HG03196 (cell line): ENCODE data around the gene KCNN3.

Source experiments
- ATAC-seq: cut with Tn5 transposase; IDR thresholded peaks from one replicate; pipeline ENCODE4 v1.9.1; 2021; ENCODE audit not compliant: unreplicated experiment

The KCNN3 gene

GRCh38 chr1:154752273-154753030 is 117.6 kb downstream of the KCNN3 start:
- no peak for ATAC-seq

- ATAC-seq: no peak
These were observed 118.4 kb downstream of the KCNN3 start for GRCh38 chr1:154751690-154752089.

GRCh38 chr1:154750681-154751665 is 119.1 kb downstream of the KCNN3 start:
- ATAC-seq: no peak

- no peak for ATAC-seq
These were observed 120.9 kb downstream of the KCNN3 start for GRCh38 chr1:154749078-154749760.

GRCh38 chr1:154748405-154748775 is 121.7 kb downstream of the KCNN3 start:
- no peak for ATAC-seq

- peak; percentile 56 for ATAC-seq
These were observed 122.2 kb downstream of the KCNN3 start for GRCh38 chr1:154747740-154748404.

GRCh38 chr1:154747380-154747739 is 122.7 kb downstream of the KCNN3 start:
- no peak for ATAC-seq

- ATAC-seq: no peak
These were observed 123.3 kb downstream of the KCNN3 start for GRCh38 chr1:154746622-154747299.

GRCh38 chr1:154745750-154746425 is 124.2 kb downstream of the KCNN3 start:
- ATAC-seq: no peak

GRCh38 chr1:154745286-154745731 is 124.8 kb downstream of the KCNN3 start:
- ATAC-seq: no peak

GRCh38 chr1:154744352-154745035 is 125.6 kb downstream of the KCNN3 start:
- ATAC-seq: no peak

- ATAC-seq: no peak
These were observed 126.5 kb downstream of the KCNN3 start for GRCh38 chr1:154743526-154744036.

- no peak for ATAC-seq
These were observed 127.5 kb downstream of the KCNN3 start for GRCh38 chr1:154742606-154743005.

- ATAC-seq: no peak
These were observed 128.2 kb downstream of the KCNN3 start for GRCh38 chr1:154741741-154742495.

GRCh38 chr1:154741327-154741726 is 128.8 kb downstream of the KCNN3 start:
- no peak for ATAC-seq

- no peak for ATAC-seq
These were observed 130.4 kb downstream of the KCNN3 start for GRCh38 chr1:154739654-154740053.

- no peak for ATAC-seq
These were observed 133.2 kb downstream of the KCNN3 start for GRCh38 chr1:154736841-154737240.

- no peak for ATAC-seq
These were observed 134.3 kb downstream of the KCNN3 start for GRCh38 chr1:154735804-154736168.
